ENCODE measurements around the gene GARRE1.
"Not testable (repeated sequence)": the region's sequence is repeated elsewhere in the genome, so short reads cannot be mapped to it uniquely, and the experiment has no call there.

DNA sequence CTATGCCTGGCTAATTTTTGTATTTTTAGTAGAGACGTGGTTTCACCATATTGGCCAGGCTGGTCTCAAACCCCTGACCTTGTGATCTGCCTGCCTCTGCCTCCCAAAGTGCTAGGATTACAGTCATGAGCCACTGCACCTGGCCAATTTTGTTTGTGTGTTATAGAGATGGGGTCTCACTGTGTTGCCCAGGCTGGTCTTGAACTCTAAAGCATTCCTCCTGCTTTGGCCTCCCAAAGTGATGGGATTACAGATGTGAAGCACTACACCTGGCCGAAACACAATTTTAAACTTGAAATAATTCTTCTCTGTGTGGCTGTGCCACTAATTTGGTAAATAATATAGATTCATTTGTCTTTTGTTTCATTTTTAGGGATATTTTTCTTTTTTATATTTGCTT, 27.1 kb downstream of the GARRE1 start:
- not testable (repeated sequence) for TF ChIP-seq POLR2A (IDR thresholded peaks at IDR 0.05; ENCODE audit: low read depth, low read length); RAD21 (IDR thresholded peaks at IDR 0.05; ENCODE audit: low read length); RFX5 (IDR thresholded peaks at IDR 0.05; ENCODE audit: low read depth, low read length); CEBPB (IDR thresholded peaks at IDR 0.05; ENCODE audit: low read depth, low read length); FOS (IDR thresholded peaks at IDR 0.05; ENCODE audit: low read depth, low read length); CHD1 (IDR thresholded peaks at IDR 0.05; ENCODE audit: low read depth, low read length); RCOR1 (IDR thresholded peaks at IDR 0.05; ENCODE audit: insufficient replicate concordance, low read length); SMC3 (IDR thresholded peaks at IDR 0.05; ENCODE audit: low read depth, low read length); MAZ (IDR thresholded peaks at IDR 0.05; ENCODE audit: borderline replicate concordance, low read depth, low read length); BHLHE40 (IDR thresholded peaks at IDR 0.05; ENCODE audit: low read depth, low read length)
- TF ChIP-seq, protein P1, sequence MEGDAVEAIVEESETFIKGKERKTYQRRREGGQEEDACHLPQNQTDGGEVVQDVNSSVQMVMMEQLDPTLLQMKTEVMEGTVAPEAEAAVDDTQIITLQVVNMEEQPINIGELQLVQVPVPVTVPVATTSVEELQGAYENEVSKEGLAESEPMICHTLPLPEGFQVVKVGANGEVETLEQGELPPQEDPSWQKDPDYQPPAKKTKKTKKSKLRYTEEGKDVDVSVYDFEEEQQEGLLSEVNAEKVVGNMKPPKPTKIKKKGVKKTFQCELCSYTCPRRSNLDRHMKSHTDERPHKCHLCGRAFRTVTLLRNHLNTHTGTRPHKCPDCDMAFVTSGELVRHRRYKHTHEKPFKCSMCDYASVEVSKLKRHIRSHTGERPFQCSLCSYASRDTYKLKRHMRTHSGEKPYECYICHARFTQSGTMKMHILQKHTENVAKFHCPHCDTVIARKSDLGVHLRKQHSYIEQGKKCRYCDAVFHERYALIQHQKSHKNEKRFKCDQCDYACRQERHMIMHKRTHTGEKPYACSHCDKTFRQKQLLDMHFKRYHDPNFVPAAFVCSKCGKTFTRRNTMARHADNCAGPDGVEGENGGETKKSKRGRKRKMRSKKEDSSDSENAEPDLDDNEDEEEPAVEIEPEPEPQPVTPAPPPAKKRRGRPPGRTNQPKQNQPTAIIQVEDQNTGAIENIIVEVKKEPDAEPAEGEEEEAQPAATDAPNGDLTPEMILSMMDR (conservative IDR thresholded peaks at IDR 0.05; ENCODE audit: low read depth, low read length): not testable (repeated sequence)
- TF ChIP-seq, protein P2, sequence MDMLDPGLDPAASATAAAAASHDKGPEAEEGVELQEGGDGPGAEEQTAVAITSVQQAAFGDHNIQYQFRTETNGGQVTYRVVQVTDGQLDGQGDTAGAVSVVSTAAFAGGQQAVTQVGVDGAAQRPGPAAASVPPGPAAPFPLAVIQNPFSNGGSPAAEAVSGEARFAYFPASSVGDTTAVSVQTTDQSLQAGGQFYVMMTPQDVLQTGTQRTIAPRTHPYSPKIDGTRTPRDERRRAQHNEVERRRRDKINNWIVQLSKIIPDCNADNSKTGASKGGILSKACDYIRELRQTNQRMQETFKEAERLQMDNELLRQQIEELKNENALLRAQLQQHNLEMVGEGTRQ (IDR thresholded peaks at IDR 0.05; ENCODE audit: low read depth, low read length): not testable (repeated sequence)
- TF ChIP-seq, protein P3, sequence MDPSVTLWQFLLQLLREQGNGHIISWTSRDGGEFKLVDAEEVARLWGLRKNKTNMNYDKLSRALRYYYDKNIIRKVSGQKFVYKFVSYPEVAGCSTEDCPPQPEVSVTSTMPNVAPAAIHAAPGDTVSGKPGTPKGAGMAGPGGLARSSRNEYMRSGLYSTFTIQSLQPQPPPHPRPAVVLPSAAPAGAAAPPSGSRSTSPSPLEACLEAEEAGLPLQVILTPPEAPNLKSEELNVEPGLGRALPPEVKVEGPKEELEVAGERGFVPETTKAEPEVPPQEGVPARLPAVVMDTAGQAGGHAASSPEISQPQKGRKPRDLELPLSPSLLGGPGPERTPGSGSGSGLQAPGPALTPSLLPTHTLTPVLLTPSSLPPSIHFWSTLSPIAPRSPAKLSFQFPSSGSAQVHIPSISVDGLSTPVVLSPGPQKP (IDR thresholded peaks at IDR 0.05; ENCODE audit: borderline replicate concordance, low read depth, low read length): not testable (repeated sequence)

Data from IMR-90 (cell line).